ENCODE results near the gene SPATA2L. TPM values are rescaled to one million over a fixed set of nuclear protein-coding genes. Genes with fewer than 3 reads are reported as not detected.

SPATA2L gene
- total RNA-seq, 1 experiment from 2014 or later = 12.2 TPM

- no TSS peak for BruUV-seq (replicated peaks)
- H3K27ac ChIP-seq (ENCODE audit: low read length) = no peak overlapping the region
Measured at GRCh38 chr16:89697616-89698331, 3.7 kb downstream of the SPATA2L start.

GRCh38 chr16:89697161-89697615, 4.3 kb downstream of the SPATA2L start:
- no TSS peak for BruUV-seq (replicated peaks)
- Histone ChIP-seq H3K9me2 (replicated peaks; ENCODE audit: low read length) (no peaks in the 10 kb centered on the region), H3F3A (ENCODE audit: low read length, unreplicated experiment) (no peaks in the 10 kb centered on the region), H3K79me2 (ENCODE audit: low read length) (no peaks in the 10 kb centered on the region), H3K36me3 (ENCODE audit: low read depth, low read length) (no peaks in the 10 kb centered on the region), H3K4me3 (ENCODE audit: low read length) (no peak overlapping the region), H3K9me3 (ENCODE audit: low read length) (no peaks in the 10 kb centered on the region), H3K9ac (ENCODE audit: low read length) (no peak overlapping the region), H3K4me2 (ENCODE audit: low read length) (no peak overlapping the region), H3K27me3 (ENCODE audit: low read length) (no peaks in the 10 kb centered on the region), H2AFZ (ENCODE audit: low read length) (no peak overlapping the region), H3K27ac (ENCODE audit: low read length) (no peak overlapping the region), H4K20me1 (ENCODE audit: low read length) (no peaks in the 10 kb centered on the region), H3K4me1 (ENCODE audit: insufficient read depth, low read length) (peaks cover 9% of the 10 kb centered on the region)
- ATAC-seq (no peak), DNase-seq (no peak)
- ChIA-PET POLR2A (ENCODE audit: unreplicated experiment) (no interaction called here), CTCF (no interaction called here)
- TF ChIP-seq EZH2phosphoT487 (IDR thresholded peaks at IDR 0.05; ENCODE audit: borderline replicate concordance, low read length) (no peak), EZH2 (IDR thresholded peaks at IDR 0.05; ENCODE audit: low read length, unreplicated experiment) (no peak), CTCF (conservative IDR thresholded peaks at IDR 0.05; ENCODE audit: low read depth, low read length) (no peak)
- intact Hi-C loops (cut with micrococcal nuclease) = no loop called here

More at GRCh38 chr16:89697616-89698331, 3.7 kb downstream of the SPATA2L start:
- Histone ChIP-seq H3K36me3 (ENCODE audit: low read depth, low read length) (no peaks in the 10 kb centered on the region), H4K20me1 (ENCODE audit: low read length) (no peaks in the 10 kb centered on the region), H3K9ac (ENCODE audit: low read length) (no peak overlapping the region), H3K4me2 (ENCODE audit: low read length) (no peak overlapping the region), H3K27me3 (ENCODE audit: low read length) (no peaks in the 10 kb centered on the region), H3K79me2 (ENCODE audit: low read length) (no peaks in the 10 kb centered on the region), H3F3A (ENCODE audit: low read length, unreplicated experiment) (no peaks in the 10 kb centered on the region), H3K9me2 (replicated peaks; ENCODE audit: low read length) (no peaks in the 10 kb centered on the region), H3K4me3 (ENCODE audit: low read length) (no peak overlapping the region), H3K9me3 (ENCODE audit: low read length) (no peaks in the 10 kb centered on the region), H2AFZ (ENCODE audit: low read length) (no peak overlapping the region), H3K4me1 (ENCODE audit: insufficient read depth, low read length) (peaks cover 9% of the 10 kb centered on the region)
- DNase-seq (no peak), ATAC-seq (no peak)
- intact Hi-C loops (cut with micrococcal nuclease) = no loop called here
- ChIA-PET CTCF (no interaction called here), POLR2A (ENCODE audit: unreplicated experiment) (interaction anchor here (0.6 kb wide), 1 partner anchor 175 kb away, joined by 5 read pairs; the partner anchor contains the start of gene TCF25)
- no peak for TF ChIP-seq EZH2 (IDR thresholded peaks at IDR 0.05; ENCODE audit: low read length, unreplicated experiment)
- TF ChIP-seq EZH2phosphoT487 (IDR thresholded peaks at IDR 0.05; ENCODE audit: borderline replicate concordance, low read length) = no peak
- no peak for TF ChIP-seq CTCF (conservative IDR thresholded peaks at IDR 0.05; ENCODE audit: low read depth, low read length)

- ATAC-seq = no peak
- Histone ChIP-seq H3K27ac (ENCODE audit: low read length) (no peak overlapping the region), H3K9ac (ENCODE audit: low read length) (no peak overlapping the region), H4K20me1 (ENCODE audit: low read length) (no peaks in the 10 kb centered on the region), H3K27me3 (ENCODE audit: low read length) (no peaks in the 10 kb centered on the region), H3K9me2 (replicated peaks; ENCODE audit: low read length) (no peaks in the 10 kb centered on the region), H3K79me2 (ENCODE audit: low read length) (no peaks in the 10 kb centered on the region), H3F3A (ENCODE audit: low read length, unreplicated experiment) (no peaks in the 10 kb centered on the region), H2AFZ (ENCODE audit: low read length) (no peak overlapping the region), H3K4me2 (ENCODE audit: low read length) (no peak overlapping the region), H3K4me1 (ENCODE audit: insufficient read depth, low read length) (peaks cover 9% of the 10 kb centered on the region), H3K9me3 (ENCODE audit: low read length) (no peaks in the 10 kb centered on the region), H3K4me3 (ENCODE audit: low read length) (no peak overlapping the region), H3K36me3 (ENCODE audit: low read depth, low read length) (no peaks in the 10 kb centered on the region)
- TF ChIP-seq EZH2 (IDR thresholded peaks at IDR 0.05; ENCODE audit: low read length, unreplicated experiment) (no peak), CTCF (conservative IDR thresholded peaks at IDR 0.05; ENCODE audit: low read depth, low read length) (no peak), EZH2phosphoT487 (IDR thresholded peaks at IDR 0.05; ENCODE audit: borderline replicate concordance, low read length) (no peak)
- ChIA-PET CTCF (no interaction called here), POLR2A (ENCODE audit: unreplicated experiment) (no interaction called here)
- BruUV-seq (replicated peaks) = no TSS peak
- intact Hi-C loops (cut with micrococcal nuclease) = no loop called here
- no peak for DNase-seq
Measured at GRCh38 chr16:89696670-89697128, 4.8 kb downstream of the SPATA2L start.
